Keratinocyte (primary cell): ENCODE results near the gene ARL15.

ENCODE experiments used
- EZH2 ChIP-seq: IDR thresholded peaks from one replicate; pipeline ENCODE4 v1.6.1; 2012; ENCODE audit warnings: inconsistent platforms, mild to moderate bottlenecking, low read length, moderate library complexity
- TF ChIP-seq, protein P1 (sequence below), 3 experiments: IDR thresholded peaks in 1 of 3; conservative IDR thresholded peaks in 1 of 3; optimal IDR thresholded peaks in 1 of 3; 2 replicates in 2 of 3; 3 replicates in 1 of 3; pipeline versions ENCODE3 to v1.5.1; 2011; ENCODE audit warnings: low read length in 3 of 3, mild to moderate bottlenecking in 3 of 3, moderate library complexity in 2 of 3, control low read depth in 1 of 3, inconsistent platforms in 1 of 3; ENCODE audit not compliant: insufficient read depth in 2 of 3; ENCODE audit errors: extremely low read depth in 1 of 3

DNA sequence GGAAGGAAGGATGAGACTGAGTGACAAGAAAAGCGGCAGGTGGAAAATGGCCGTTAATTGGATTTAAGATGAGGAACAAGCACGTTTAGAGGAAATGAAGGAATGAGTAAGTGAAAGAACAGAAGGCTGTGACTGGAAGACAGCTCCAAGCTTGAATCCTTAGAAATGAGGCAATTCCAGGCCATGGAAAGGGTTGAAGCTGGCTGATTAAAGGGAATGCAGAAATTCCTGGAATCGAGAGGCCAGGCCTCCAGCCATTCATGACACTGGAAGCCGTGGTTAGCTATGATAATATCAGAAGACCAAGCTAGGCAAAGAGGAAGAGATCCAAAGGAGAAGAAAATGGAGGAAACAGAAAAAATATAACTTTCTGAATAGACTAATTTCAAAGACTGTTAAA lies 84.2 kb downstream of the ARL15 start:
- TF ChIP-seq, protein P1, sequence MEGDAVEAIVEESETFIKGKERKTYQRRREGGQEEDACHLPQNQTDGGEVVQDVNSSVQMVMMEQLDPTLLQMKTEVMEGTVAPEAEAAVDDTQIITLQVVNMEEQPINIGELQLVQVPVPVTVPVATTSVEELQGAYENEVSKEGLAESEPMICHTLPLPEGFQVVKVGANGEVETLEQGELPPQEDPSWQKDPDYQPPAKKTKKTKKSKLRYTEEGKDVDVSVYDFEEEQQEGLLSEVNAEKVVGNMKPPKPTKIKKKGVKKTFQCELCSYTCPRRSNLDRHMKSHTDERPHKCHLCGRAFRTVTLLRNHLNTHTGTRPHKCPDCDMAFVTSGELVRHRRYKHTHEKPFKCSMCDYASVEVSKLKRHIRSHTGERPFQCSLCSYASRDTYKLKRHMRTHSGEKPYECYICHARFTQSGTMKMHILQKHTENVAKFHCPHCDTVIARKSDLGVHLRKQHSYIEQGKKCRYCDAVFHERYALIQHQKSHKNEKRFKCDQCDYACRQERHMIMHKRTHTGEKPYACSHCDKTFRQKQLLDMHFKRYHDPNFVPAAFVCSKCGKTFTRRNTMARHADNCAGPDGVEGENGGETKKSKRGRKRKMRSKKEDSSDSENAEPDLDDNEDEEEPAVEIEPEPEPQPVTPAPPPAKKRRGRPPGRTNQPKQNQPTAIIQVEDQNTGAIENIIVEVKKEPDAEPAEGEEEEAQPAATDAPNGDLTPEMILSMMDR (optimal IDR thresholded peaks at IDR 0.05 in 1 of 3, IDR thresholded peaks at IDR 0.05 in 1 of 3, conservative IDR thresholded peaks at IDR 0.05 in 1 of 3; ENCODE audit: extremely low read depth in 1 of 3, insufficient read depth in 2 of 3, low read length in 3 of 3) = no peak
- no peak for TF ChIP-seq EZH2
